H1 (cell line): ENCODE results near the gene SLIT3. TPM values are rescaled to one million over a fixed set of nuclear protein-coding genes. Genes with fewer than 3 reads are reported as not detected.

ENCODE experiments used
- EZH2 ChIP-seq: fragments of 200-600 bp; sonication (generic); IDR thresholded peaks from 2 replicates; pipeline ENCODE4 v1.7.1; 2012; ENCODE audit warnings: low read depth, mild to moderate bottlenecking, moderate library complexity, low read length, inconsistent platforms; ENCODE audit not compliant: severe bottlenecking
- KDM1A ChIP-seq: fragments of 200-600, 300-600 bp; sonication (generic); IDR thresholded peaks from 2 replicates; pipeline ENCODE4 v1.7.1; 2016; ENCODE audit warnings: mild to moderate bottlenecking, low read length, borderline replicate concordance
- SUZ12 ChIP-seq: fragments of 200-600 bp; sonication (generic); IDR thresholded peaks from 2 replicates; pipeline ENCODE4 v1.6.1; 2012; ENCODE audit warnings: mild to moderate bottlenecking, inconsistent platforms, low read length, moderate library complexity, mixed read lengths
- TAF7 ChIP-seq: optimal IDR thresholded peaks from 2 replicates; pipeline ENCODE3; 2011; ENCODE audit warnings: low read depth, mild to moderate bottlenecking, inconsistent platforms, low read length, moderate library complexity, borderline replicate concordance
- polyA plus RNA-seq, 7 experiments: library from polyadenylated mRNA; depleted of rRNA in 3 of 7; stranded (reverse) in 5 of 7; unstranded in 2 of 7; fragments of >200 nt in 5 of 7; fragments of 200-250 nt in 2 of 7; gene quantifications; 1 replicate in 5 of 7; 2 replicates in 1 of 7; 4 replicates in 1 of 7; pipeline versions ENCODE4 v1.2.1 to v1.2.3, GENCODE V29; 2011 to 2013; ENCODE audit warnings: missing spikeins in 2 of 7, mixed read lengths in 2 of 7
- total RNA-seq: library from RNA; stranded (reverse); fragmentation: NEBNext Ultra II Directional; extraction: Animal tissue kit (Norgen Biotek cat#: 25700); gene quantifications from 2 replicates; pipeline ENCODE4 v1.2.1, GENCODE V29; 2021
- TF ChIP-seq, protein P1 (sequence below): fragments of 300-600 bp; sonication (generic); IDR thresholded peaks from 2 replicates; pipeline ENCODE4 v1.7.1; 2012; ENCODE audit warnings: low read length, moderate library complexity, mild to moderate bottlenecking, inconsistent platforms; ENCODE audit not compliant: insufficient replicate concordance

SLIT3 gene
- total and polyA plus RNA-seq, 2 of the 8 experiments (the other 6 are each of a cell fraction or from before 2014, with no cell fraction given): 1.1 to 1.2 TPM

DNA sequence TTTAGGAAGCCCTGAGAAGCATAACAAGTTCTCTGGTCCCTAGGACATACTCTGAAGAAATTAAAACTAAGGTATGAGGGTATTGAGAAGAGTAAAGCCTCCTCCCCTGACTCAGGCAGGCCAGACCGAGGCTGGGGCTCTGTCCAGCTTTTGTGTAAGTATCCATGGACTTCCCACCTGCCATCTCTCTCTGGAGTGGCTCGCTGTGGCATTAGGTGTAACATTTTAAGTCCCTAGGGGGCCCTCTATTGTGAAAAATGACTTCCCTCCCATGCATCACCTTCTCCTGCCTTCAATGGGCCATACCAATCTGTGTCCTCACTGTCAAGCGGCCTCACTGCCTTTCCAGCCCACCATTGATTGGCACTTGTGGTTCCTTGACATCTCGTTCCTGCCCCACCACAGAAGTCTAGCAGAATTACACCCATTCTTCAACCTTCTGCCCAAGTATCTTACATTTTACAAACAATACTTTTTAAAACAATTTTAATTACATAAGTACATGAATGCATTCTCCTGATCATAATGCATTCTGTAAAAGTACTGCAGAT, 205.5 kb downstream of the SLIT3 start (continued):
- TF ChIP-seq, protein P1, sequence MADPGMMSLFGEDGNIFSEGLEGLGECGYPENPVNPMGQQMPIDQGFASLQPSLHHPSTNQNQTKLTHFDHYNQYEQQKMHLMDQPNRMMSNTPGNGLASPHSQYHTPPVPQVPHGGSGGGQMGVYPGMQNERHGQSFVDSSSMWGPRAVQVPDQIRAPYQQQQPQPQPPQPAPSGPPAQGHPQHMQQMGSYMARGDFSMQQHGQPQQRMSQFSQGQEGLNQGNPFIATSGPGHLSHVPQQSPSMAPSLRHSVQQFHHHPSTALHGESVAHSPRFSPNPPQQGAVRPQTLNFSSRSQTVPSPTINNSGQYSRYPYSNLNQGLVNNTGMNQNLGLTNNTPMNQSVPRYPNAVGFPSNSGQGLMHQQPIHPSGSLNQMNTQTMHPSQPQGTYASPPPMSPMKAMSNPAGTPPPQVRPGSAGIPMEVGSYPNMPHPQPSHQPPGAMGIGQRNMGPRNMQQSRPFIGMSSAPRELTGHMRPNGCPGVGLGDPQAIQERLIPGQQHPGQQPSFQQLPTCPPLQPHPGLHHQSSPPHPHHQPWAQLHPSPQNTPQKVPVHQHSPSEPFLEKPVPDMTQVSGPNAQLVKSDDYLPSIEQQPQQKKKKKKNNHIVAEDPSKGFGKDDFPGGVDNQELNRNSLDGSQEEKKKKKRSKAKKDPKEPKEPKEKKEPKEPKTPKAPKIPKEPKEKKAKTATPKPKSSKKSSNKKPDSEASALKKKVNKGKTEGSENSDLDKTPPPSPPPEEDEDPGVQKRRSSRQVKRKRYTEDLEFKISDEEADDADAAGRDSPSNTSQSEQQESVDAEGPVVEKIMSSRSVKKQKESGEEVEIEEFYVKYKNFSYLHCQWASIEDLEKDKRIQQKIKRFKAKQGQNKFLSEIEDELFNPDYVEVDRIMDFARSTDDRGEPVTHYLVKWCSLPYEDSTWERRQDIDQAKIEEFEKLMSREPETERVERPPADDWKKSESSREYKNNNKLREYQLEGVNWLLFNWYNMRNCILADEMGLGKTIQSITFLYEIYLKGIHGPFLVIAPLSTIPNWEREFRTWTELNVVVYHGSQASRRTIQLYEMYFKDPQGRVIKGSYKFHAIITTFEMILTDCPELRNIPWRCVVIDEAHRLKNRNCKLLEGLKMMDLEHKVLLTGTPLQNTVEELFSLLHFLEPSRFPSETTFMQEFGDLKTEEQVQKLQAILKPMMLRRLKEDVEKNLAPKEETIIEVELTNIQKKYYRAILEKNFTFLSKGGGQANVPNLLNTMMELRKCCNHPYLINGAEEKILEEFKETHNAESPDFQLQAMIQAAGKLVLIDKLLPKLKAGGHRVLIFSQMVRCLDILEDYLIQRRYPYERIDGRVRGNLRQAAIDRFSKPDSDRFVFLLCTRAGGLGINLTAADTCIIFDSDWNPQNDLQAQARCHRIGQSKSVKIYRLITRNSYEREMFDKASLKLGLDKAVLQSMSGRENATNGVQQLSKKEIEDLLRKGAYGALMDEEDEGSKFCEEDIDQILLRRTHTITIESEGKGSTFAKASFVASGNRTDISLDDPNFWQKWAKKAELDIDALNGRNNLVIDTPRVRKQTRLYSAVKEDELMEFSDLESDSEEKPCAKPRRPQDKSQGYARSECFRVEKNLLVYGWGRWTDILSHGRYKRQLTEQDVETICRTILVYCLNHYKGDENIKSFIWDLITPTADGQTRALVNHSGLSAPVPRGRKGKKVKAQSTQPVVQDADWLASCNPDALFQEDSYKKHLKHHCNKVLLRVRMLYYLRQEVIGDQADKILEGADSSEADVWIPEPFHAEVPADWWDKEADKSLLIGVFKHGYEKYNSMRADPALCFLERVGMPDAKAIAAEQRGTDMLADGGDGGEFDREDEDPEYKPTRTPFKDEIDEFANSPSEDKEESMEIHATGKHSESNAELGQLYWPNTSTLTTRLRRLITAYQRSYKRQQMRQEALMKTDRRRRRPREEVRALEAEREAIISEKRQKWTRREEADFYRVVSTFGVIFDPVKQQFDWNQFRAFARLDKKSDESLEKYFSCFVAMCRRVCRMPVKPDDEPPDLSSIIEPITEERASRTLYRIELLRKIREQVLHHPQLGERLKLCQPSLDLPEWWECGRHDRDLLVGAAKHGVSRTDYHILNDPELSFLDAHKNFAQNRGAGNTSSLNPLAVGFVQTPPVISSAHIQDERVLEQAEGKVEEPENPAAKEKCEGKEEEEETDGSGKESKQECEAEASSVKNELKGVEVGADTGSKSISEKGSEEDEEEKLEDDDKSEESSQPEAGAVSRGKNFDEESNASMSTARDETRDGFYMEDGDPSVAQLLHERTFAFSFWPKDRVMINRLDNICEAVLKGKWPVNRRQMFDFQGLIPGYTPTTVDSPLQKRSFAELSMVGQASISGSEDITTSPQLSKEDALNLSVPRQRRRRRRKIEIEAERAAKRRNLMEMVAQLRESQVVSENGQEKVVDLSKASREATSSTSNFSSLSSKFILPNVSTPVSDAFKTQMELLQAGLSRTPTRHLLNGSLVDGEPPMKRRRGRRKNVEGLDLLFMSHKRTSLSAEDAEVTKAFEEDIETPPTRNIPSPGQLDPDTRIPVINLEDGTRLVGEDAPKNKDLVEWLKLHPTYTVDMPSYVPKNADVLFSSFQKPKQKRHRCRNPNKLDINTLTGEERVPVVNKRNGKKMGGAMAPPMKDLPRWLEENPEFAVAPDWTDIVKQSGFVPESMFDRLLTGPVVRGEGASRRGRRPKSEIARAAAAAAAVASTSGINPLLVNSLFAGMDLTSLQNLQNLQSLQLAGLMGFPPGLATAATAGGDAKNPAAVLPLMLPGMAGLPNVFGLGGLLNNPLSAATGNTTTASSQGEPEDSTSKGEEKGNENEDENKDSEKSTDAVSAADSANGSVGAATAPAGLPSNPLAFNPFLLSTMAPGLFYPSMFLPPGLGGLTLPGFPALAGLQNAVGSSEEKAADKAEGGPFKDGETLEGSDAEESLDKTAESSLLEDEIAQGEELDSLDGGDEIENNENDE: no peak
- TF ChIP-seq KDM1A (no peak), SUZ12 (no peak), EZH2 (no peak), TAF7 (no peak)
